Measurements from ENCODE around the gene NBEA.
"Not testable (repeated sequence)": the region's sequence is repeated elsewhere in the genome, so short reads cannot be mapped to it uniquely, and the experiment has no call there.

The NBEA gene

DNA sequence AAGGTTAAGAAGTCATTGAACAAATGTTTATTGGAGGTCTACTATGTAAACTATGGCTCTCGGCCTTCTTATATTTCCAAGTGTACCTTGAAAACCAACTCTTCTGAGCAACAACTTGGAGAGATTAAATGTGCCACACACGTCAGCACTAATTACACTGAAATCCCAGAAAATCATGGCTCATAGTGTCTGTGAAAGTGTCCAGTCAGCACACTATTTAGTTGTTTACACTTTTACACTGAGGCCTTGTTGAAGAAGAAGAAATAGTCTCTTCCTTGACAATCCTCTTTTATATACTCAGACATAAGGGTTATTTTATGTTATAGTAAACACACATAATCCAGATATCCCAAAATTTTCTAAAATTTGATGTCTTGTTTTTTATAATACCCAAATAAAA lies 30.9 kb upstream of the NBEA start:
- TF ChIP-seq, protein P1, sequence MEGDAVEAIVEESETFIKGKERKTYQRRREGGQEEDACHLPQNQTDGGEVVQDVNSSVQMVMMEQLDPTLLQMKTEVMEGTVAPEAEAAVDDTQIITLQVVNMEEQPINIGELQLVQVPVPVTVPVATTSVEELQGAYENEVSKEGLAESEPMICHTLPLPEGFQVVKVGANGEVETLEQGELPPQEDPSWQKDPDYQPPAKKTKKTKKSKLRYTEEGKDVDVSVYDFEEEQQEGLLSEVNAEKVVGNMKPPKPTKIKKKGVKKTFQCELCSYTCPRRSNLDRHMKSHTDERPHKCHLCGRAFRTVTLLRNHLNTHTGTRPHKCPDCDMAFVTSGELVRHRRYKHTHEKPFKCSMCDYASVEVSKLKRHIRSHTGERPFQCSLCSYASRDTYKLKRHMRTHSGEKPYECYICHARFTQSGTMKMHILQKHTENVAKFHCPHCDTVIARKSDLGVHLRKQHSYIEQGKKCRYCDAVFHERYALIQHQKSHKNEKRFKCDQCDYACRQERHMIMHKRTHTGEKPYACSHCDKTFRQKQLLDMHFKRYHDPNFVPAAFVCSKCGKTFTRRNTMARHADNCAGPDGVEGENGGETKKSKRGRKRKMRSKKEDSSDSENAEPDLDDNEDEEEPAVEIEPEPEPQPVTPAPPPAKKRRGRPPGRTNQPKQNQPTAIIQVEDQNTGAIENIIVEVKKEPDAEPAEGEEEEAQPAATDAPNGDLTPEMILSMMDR (IDR thresholded peaks at IDR 0.05; ENCODE audit: extremely low read depth, insufficient read depth, missing control alignments), result no peak
- no peak for DNase-seq (ENCODE audit: low spot score)
- in situ Hi-C loops (cut with MboI; ENCODE audit: low pct_unique_long_range_greater_than_20kb, low sequenced_read_pairs, unreplicated experiment), result no loop called here

DNA sequence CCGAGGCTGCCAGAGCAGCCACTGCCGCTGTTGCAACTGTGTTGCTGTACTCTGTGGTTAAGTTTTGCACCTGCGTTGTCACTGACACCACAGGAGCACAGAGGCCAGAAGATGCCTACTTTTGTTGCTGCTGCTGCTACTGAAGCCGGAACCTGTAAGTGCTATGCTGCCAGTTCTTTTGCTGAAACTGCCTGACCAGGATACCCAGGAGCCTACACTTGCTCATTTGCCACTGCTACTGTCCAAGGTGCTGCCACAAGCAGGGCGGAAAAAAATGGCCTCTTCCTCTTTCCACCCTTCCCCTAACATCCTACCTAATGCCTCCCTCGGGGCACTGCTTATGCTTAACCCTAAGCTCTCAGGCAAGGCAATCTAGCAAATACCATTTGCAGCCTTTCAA lies 29.0 kb upstream of the NBEA start:
- TF ChIP-seq, protein P1 (IDR thresholded peaks at IDR 0.05; ENCODE audit: extremely low read depth, insufficient read depth, missing control alignments), result no peak
- in situ Hi-C loops (cut with MboI; ENCODE audit: low pct_unique_long_range_greater_than_20kb, low sequenced_read_pairs, unreplicated experiment), result no loop called here
- DNase-seq (ENCODE audit: low spot score), result no peak

- TF ChIP-seq, protein P1 (IDR thresholded peaks at IDR 0.05; ENCODE audit: extremely low read depth, insufficient read depth, missing control alignments), result no peak
- no peak for DNase-seq (ENCODE audit: low spot score)
- in situ Hi-C loops (cut with MboI; ENCODE audit: low pct_unique_long_range_greater_than_20kb, low sequenced_read_pairs, unreplicated experiment), result no loop called here
These were observed 27.7 kb upstream of the NBEA start for GRCh38 chr13:34914416-34914815.

GRCh38 chr13:34926508-34926907 lies 15.6 kb upstream of the NBEA start:
- TF ChIP-seq, protein P1 (IDR thresholded peaks at IDR 0.05; ENCODE audit: extremely low read depth, insufficient read depth, missing control alignments), result no peak
- DNase-seq (ENCODE audit: low spot score), result no peak
- in situ Hi-C loops (cut with MboI; ENCODE audit: low pct_unique_long_range_greater_than_20kb, low sequenced_read_pairs, unreplicated experiment), result no loop called here

DNA sequence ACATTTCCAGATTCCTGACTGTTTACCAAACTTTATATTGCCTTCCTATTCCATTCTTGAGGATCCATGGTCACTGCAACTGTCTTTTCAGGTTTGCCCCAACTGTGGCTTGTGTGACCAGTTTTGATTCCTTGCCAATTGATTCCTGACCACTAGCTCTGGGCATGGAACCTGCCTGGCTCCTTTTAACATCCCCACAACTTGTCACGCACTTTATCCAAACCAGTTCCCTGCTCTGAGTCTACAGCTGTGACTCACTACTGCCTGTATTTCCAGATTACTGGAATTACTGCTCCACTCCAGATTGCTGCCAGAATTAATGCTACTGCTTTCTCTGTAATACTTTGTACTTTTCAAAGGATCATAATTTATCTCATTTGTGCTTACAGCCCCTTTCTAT lies 13.4 kb upstream of the NBEA start:
- DNase-seq (ENCODE audit: low spot score); in situ Hi-C loops (cut with MboI; ENCODE audit: low pct_unique_long_range_greater_than_20kb, low sequenced_read_pairs, unreplicated experiment): not testable (repeated sequence)

DNA sequence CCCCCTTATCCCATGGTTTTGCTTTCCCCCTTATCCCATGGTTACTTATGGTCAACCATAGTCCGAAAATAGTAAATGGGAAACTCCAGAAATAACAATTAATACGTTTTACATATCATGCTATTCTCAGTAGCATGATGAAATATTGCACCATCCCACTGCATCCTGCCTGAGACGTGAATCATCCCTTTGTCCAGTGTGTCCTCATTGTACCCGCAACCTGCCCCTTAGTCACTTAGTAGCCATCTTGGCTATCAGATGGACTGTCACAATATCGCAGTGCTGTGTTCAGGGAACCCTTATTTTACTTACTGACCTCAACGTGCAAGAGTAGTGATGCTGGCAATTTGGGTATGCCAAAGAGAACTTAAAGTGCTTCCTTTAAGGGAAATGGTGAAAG lies 10.5 kb upstream of the NBEA start:
- in situ Hi-C loops (cut with MboI; ENCODE audit: low pct_unique_long_range_greater_than_20kb, low sequenced_read_pairs, unreplicated experiment), result no loop called here
- TF ChIP-seq, protein P1 (IDR thresholded peaks at IDR 0.05; ENCODE audit: extremely low read depth, insufficient read depth, missing control alignments), result no peak
- no peak for DNase-seq (ENCODE audit: low spot score)

DNA sequence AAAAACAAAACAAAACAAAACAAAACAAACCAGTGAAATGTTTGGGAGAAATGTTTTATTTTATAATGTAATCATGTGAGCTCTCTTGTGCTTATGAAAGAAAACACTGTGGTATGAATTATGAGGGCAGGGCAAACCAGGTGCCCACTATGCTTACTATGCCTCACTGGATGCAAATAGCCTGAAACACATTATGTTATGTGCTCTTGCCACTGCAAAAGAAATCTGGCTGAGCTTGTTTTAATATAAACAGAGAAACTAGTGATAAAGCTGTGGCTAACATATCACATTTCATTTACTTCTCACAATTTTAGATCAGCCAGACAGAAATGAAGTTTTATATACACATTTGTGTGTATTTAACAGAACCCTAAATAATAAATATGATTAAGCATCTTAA lies 8.7 kb upstream of the NBEA start:
- TF ChIP-seq, protein P1 (IDR thresholded peaks at IDR 0.05; ENCODE audit: extremely low read depth, insufficient read depth, missing control alignments), result no peak
- no peak for DNase-seq (ENCODE audit: low spot score)
- in situ Hi-C loops (cut with MboI; ENCODE audit: low pct_unique_long_range_greater_than_20kb, low sequenced_read_pairs, unreplicated experiment), result no loop called here
